A549 (cell line): ENCODE results near the gene DGUOK. TPM values are rescaled to one million over a fixed set of nuclear protein-coding genes. Genes with fewer than 3 reads are reported as not detected.
A peak's percentile ranks its signal among the peaks of the same experiment; 100 is the strongest.

Experiments
- ATAC-seq, 2 experiments: fragments of 200-7000 bp in 1 of 2; fragments of >200 bp in 1 of 2; cut with Nextera tagmentation in 1 of 2; cut with Tn5 transposase in 1 of 2; 3 replicates each; pipeline versions ENCODE4 v1.8.0 to v1.9.1; 2018 to 2020; ENCODE audit warnings: mild to moderate bottlenecking in 1 of 2, moderate library complexity in 1 of 2
- CTCF ChIA-PET: fragments of 300-600 bp; sonication (Branson Sonifier 250); formaldehyde crosslinking; extraction: SDS; loops from one replicate; lab custom pipeline; 2021; ENCODE audit warnings: antibody characterized with exemption, inconsistent platforms; lab: Yijun Ruan, JAX
- POLR2A ChIA-PET: fragments of 350-600 bp; formaldehyde crosslinking; extraction: SDS; loops from one replicate; lab custom pipeline; 2021; ENCODE audit warnings: antibody characterized with exemption, inconsistent platforms; lab: Yijun Ruan, JAX
- DNase-seq, 2 experiments: peaks; one replicate each; pipeline versions ENCODE4 v3.0.0 to v3.0.0-alpha.2; 2011 to 2016; ENCODE audit warnings: low read depth in 1 of 2, low spot score in 1 of 2
- FAIRE-seq: peaks from 2 replicates; lab custom pipeline; 2011; peaks lifted over from hg19 to GRCh38; lab: Jason Lieb, UNC
- H3K27ac ChIP-seq, 2 experiments: fragments of >200 bp; sonication (Bioruptor Twin); formaldehyde crosslinking; 3 replicates each; pipeline ENCODE4 v1.5.1; 2016 to 2017
- H3K4me1 ChIP-seq: fragments of >200 bp; sonication (Bioruptor Twin); formaldehyde crosslinking; 3 replicates; pipeline ENCODE4 v1.6.1; 2016
- H3K4me2 ChIP-seq: fragments of >200 bp; sonication (Bioruptor Twin); formaldehyde crosslinking; 3 replicates; pipeline ENCODE4 v1.6.1; 2016
- H3K4me3 ChIP-seq: fragments of >200 bp; sonication (Bioruptor Twin); formaldehyde crosslinking; 3 replicates; pipeline ENCODE4 v1.5.1; 2016
- H3K9me3 ChIP-seq: fragments of >200 bp; sonication (Bioruptor Twin); formaldehyde crosslinking; 3 replicates; pipeline ENCODE4 v1.6.1; 2016
- CBX8 ChIP-seq: fragments of 200-600 bp; sonication (generic); IDR thresholded peaks from 2 replicates; pipeline ENCODE4 v1.6.1; 2016
- CEBPB ChIP-seq, 2 experiments: fragments of >200 bp in 1 of 2; sonication (Bioruptor Twin) in 1 of 2; formaldehyde crosslinking in 1 of 2; IDR thresholded peaks; 2 replicates each; pipeline ENCODE4 v1.6.1; 2012 to 2016
- ELK1 ChIP-seq: fragments of 150-350 bp; IDR thresholded peaks from 2 replicates; pipeline ENCODE4 v1.6.1; 2014; ENCODE audit warnings: low read depth, mild to moderate bottlenecking, low read length
- JUN ChIP-seq, 2 experiments: fragments of >200 bp; sonication (Bioruptor Twin); formaldehyde crosslinking; IDR thresholded peaks; 2 replicates in 1 of 2; 3 replicates in 1 of 2; pipeline ENCODE4 v1.6.1; 2016 to 2017
- KDM1A ChIP-seq: fragments of 200-600 bp; sonication (generic); IDR thresholded peaks from 2 replicates; pipeline ENCODE4 v1.6.1; 2016; ENCODE audit warnings: low read depth, mild to moderate bottlenecking
- PBX3 ChIP-seq: IDR thresholded peaks from 2 replicates; pipeline ENCODE4 v1.6.1; 2012
- PHF8 ChIP-seq: fragments of 200-600 bp; sonication (generic); IDR thresholded peaks from 2 replicates; pipeline ENCODE4 v1.6.1; 2016; ENCODE audit warnings: low read depth, mild to moderate bottlenecking, antibody characterized with exemption, moderate library complexity, borderline replicate concordance
- TP53 ChIP-seq: fragments of 250-450 bp; sonication (Bioruptor Pico); IDR thresholded peaks from 2 replicates; pipeline ENCODE4 v1.5.0; 2021; ENCODE audit warnings: mild to moderate bottlenecking, moderate library complexity
- WGBS: methylation state at CpG from one replicate; pipeline ENCODE4 v1.1.6; 2017; ENCODE audit errors: missing lambda C conversion rate; 5-methylcytosine and 5-hydroxymethylcytosine counted together
- polyA plus RNA-seq, 4 experiments: library from polyadenylated mRNA; depleted of rRNA in 3 of 4; stranded (reverse); fragments of >200 nt; fragmentation: RNase III in 1 of 4; extraction: RNeasy Plus Mini Kit Qiagen cat#74134 plus additional on column Dnase treatment in 1 of 4; gene quantifications; 2 replicates in 3 of 4; 3 replicates in 1 of 4; pipeline ENCODE4 v1.2.3, GENCODE V29; 2011 to 2017
- TF ChIP-seq, protein P1 (sequence below): fragments of 200-600 bp; sonication (generic); IDR thresholded peaks from 2 replicates; pipeline ENCODE4 v1.6.1; 2016; ENCODE audit warnings: antibody characterized with exemption, mild to moderate bottlenecking, moderate library complexity

The DGUOK gene
- polyA plus RNA-seq, 2 of the 4 experiments (the other 2 are of a cell fraction): 128 to 145 TPM

DNA sequence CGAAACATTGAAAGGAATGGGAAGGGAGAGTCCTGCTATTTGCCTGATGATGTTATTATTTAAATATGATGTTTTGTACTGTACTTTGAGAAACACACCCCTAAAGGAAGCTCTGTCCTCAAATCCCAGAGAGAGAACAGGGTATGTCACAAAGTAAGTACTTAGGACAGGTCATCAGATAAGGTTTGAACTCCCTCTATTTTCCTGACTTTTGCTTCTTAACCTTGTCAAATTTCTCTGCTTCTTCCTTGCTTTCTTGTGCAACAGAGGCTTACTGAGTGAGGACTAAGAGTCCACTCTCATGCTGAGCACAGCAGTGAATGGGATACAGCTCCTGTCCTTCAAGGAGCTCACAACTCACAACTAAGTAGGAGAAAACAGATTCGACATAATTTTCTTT, 3.7 kb downstream of the DGUOK start:
- Histone ChIP-seq H3K4me1 (peaks cover 50% of the 10 kb centered on the region), H3K4me2 (no peak overlapping the region), H3K9me3 (no peaks in the 10 kb centered on the region), H3K4me3 (no peak overlapping the region), H3K27ac (no peak overlapping the region)
- no peak for DNase-seq
- WGBS: 90% methylated on average over 2 of the region's 2 CpGs
- ChIA-PET POLR2A (interaction anchor here (0.6 to 0.9 kb wide), 2 partner anchors 39 to 50 kb away, joined by 3 read pairs; no protein-coding TSS in a partner anchor), CTCF (interaction anchor here (0.7 to 2.3 kb wide), 4 partner anchors 64 to 220 kb away, joined by 3 to 7 read pairs (median 4); no protein-coding TSS in a partner anchor)
- FAIRE-seq: no peak
- ATAC-seq: no peak
- TF ChIP-seq, protein P1, sequence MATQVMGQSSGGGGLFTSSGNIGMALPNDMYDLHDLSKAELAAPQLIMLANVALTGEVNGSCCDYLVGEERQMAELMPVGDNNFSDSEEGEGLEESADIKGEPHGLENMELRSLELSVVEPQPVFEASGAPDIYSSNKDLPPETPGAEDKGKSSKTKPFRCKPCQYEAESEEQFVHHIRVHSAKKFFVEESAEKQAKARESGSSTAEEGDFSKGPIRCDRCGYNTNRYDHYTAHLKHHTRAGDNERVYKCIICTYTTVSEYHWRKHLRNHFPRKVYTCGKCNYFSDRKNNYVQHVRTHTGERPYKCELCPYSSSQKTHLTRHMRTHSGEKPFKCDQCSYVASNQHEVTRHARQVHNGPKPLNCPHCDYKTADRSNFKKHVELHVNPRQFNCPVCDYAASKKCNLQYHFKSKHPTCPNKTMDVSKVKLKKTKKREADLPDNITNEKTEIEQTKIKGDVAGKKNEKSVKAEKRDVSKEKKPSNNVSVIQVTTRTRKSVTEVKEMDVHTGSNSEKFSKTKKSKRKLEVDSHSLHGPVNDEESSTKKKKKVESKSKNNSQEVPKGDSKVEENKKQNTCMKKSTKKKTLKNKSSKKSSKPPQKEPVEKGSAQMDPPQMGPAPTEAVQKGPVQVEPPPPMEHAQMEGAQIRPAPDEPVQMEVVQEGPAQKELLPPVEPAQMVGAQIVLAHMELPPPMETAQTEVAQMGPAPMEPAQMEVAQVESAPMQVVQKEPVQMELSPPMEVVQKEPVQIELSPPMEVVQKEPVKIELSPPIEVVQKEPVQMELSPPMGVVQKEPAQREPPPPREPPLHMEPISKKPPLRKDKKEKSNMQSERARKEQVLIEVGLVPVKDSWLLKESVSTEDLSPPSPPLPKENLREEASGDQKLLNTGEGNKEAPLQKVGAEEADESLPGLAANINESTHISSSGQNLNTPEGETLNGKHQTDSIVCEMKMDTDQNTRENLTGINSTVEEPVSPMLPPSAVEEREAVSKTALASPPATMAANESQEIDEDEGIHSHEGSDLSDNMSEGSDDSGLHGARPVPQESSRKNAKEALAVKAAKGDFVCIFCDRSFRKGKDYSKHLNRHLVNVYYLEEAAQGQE: no peak
- TF ChIP-seq CBX8: no peak
- no peak for TF ChIP-seq ELK1
- no peak for TF ChIP-seq JUN (IDR thresholded peaks at IDR 0.05)
- TF ChIP-seq PBX3: no peak
- no peak for TF ChIP-seq TP53
- TF ChIP-seq PHF8: no peak
- no peak for TF ChIP-seq CEBPB (IDR thresholded peaks at IDR 0.05)
- no peak for TF ChIP-seq KDM1A

GRCh38 chr2:73931531-73932500, 5.1 kb downstream of the DGUOK start:
- Histone ChIP-seq H3K4me3 (no peak overlapping the region), H3K4me2 (no peak overlapping the region; the same call in 2 of the 3 replicates), H3K27ac (no peak overlapping the region; a peak in 1 of 6 replicates), H3K9me3 (no peaks in the 10 kb centered on the region), H3K4me1 (peaks cover 43% of the 10 kb centered on the region)
- ChIA-PET POLR2A (no interaction called here), CTCF (interaction anchor here (1.5 to 2.3 kb wide), 2 partner anchors 108 to 219 kb away, joined by 6 to 7 read pairs; no protein-coding TSS in a partner anchor)
- TF ChIP-seq, protein P1: no peak
- 0 out of 2 replicates have a peak, but pooled peaks have one; percentile 16 for TF ChIP-seq PBX3
- FAIRE-seq (no peak), DNase-seq (no peak), ATAC-seq (peak; percentile 15 to 27; a peak in 3 of 6 replicates)
- WGBS: 93% methylated on average over 7 of the region's 7 CpGs
